ENCODE measurements around the gene TIGD3. TPM values are rescaled to one million over a fixed set of nuclear protein-coding genes. Genes with fewer than 3 reads are reported as not detected.

The TIGD3 gene
- 0.88 and 1.3 TPM in 2 replicates for total RNA-seq (2021; fragmentation: NEBNext Ultra II Directional; extraction: Animal tissue kit (Norgen Biotek cat#: 25700))
- 1.1 TPM in 2 replicates for polyA plus RNA-seq (2011; rRNA removed)
- 1.3 TPM for polyA plus RNA-seq (2011; cell fraction: cytosol; rRNA removed)
- polyA plus RNA-seq (2011; cell fraction: nucleus; rRNA removed): 1.4 TPM
- 0.97 to 1.5 TPM (median 1.1 TPM) in 4 replicates for polyA plus RNA-seq (2012, experiment 1 of 2)
- 1.4 TPM for polyA plus RNA-seq (2012, experiment 2 of 2)
- polyA plus RNA-seq (2013, experiment 1 of 2): 1.1 TPM
- 1.2 TPM for polyA plus RNA-seq (2013, experiment 2 of 2)
- polyA minus RNA-seq (2011; rRNA and poly(A)+ RNA removed): 0.61 and 0.88 TPM in 2 replicates
- polyA minus RNA-seq (2011; cell fraction: cytosol; rRNA and poly(A)+ RNA removed): 1.2 TPM
- polyA minus RNA-seq (2011; cell fraction: nucleus; rRNA and poly(A)+ RNA removed): 2.3 TPM
- long read RNA-seq, experiment 1, partial matches to known transcripts: 1 of 2 reads
- long read RNA-seq, experiment 1, other reads (novel, unspliced or antisense): 1 of 2 reads
- long read RNA-seq, experiment 2, partial matches to known transcripts: 0 of 1 reads
- long read RNA-seq, experiment 2, other reads (novel, unspliced or antisense): 1 of 1 reads

DNA sequence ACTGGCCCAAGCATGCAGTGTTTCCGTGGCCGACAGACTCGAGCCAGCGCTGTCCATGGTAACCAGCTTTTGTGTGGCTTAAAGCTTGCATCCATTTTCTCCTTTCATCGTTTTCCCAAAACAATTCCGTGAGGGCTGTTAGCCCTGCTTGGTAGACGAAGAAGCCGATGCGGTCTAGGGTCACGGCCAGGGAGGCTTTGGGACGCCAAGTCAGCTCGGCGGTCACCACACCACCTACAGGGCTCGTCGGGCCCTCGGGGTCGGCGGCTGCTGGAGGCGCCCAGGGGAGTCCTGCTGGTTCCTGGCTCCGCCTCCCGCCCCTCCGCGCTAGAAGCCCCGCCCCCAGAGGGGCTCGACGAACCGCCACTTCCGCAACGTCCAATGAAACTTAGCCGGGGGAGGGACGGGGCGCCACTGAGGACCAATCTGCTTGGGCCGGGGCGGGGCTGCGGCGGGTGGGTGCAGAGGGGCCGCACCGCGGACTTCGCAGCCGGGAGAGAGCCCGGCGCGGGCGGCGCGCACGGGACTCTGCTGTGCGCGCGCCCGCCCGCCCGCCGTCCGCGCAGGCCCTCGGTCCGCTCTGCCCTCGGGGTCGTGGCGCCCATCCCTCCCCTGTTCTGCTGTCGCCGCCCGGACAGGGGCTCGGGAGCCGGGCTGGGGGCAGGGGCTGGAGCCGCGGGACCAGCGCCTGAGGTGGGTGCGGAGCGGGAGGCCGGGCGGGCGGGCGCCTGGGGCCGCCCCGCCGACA is at the start of gene TIGD3:
Gene TIGD3 (plus strand): TSS at position 487 of the 748 bp plus-strand sequence. CDS start 1,058 bp downstream, outside the sequence.
- Histone ChIP-seq H3K27me3 (replicated peaks in 1 of 4; ENCODE audit: control insufficient read depth in 3 of 4, extremely low read depth in 1 of 4, insufficient read depth in 3 of 4, low read length in 3 of 4) (peaks cover 7 to 29% (median 19%) of the 10 kb centered on the region in 4 experiments), H3K27ac (ENCODE audit: low read depth, low read length) (no peak within 1 kb of the TSS), H2BK5ac (ENCODE audit: low read depth, low read length) (no peak within 1 kb of the TSS), H2BK15ac (ENCODE audit: low read length) (no peak within 1 kb of the TSS), H3K4me1 (replicated peaks in 1 of 4; ENCODE audit: control insufficient read depth in 3 of 4, insufficient read depth in 4 of 4, low read length in 3 of 4) (peaks cover 0 to 10% (median 3%) of the 10 kb centered on the region in 4 experiments; a peak in 5 of 7 replicates), H3K23ac (ENCODE audit: insufficient read length) (no peak within 1 kb of the TSS), H3K79me1 (ENCODE audit: low read depth, low read length) (no peaks in the 10 kb centered on the region), H4K8ac (ENCODE audit: extremely low read depth, insufficient read depth, low read length) (peak within 1 kb of the TSS; percentile 88), H3K9ac (replicated peaks in 1 of 4; ENCODE audit: extremely low read depth in 1 of 4, low read depth in 3 of 4, low read length in 3 of 4) (peak within 1 kb of the TSS in 3 of 4 experiments; percentile 15 to 48 (median 34); a peak in 4 of 7 replicates), H4K20me1 (replicated peaks in 1 of 2; ENCODE audit: control insufficient read depth in 1 of 2, insufficient read depth in 2 of 2, low read length in 2 of 2) (peaks cover 2 to 8% of the 10 kb centered on the region in 2 experiments), H2BK120ac (replicated peaks; ENCODE audit: low read depth, low read length) (no peak within 1 kb of the TSS), H3K9me3 (ENCODE audit: insufficient read depth in 2 of 2, low read depth in 1 of 2, low read length in 1 of 2) (no peaks in the 10 kb centered on the region), H3K18ac (ENCODE audit: extremely low read depth, low read length) (no peak within 1 kb of the TSS; the same call in 1 of the 2 replicates), H3K56ac (replicated peaks; ENCODE audit: insufficient read length, low read depth, low read length) (no peak within 1 kb of the TSS), H2BK12ac (ENCODE audit: low read depth, low read length) (0 out of 2 replicates have a peak within 1 kb of the TSS, but pooled peaks have one; percentile 63), H4K5ac (ENCODE audit: insufficient read length, low read depth, low read length) (no peak within 1 kb of the TSS), H3K79me2 (ENCODE audit: control insufficient read depth in 1 of 2, insufficient read depth in 2 of 2, low read length in 2 of 2) (no peaks in the 10 kb centered on the region), H2AK5ac (ENCODE audit: low read depth, low read length) (no peak within 1 kb of the TSS), H3K23me2 (ENCODE audit: low read depth, low read length) (peaks cover 9% of the 10 kb centered on the region), H3K4me2 (ENCODE audit: insufficient read depth in 1 of 2, low read depth in 2 of 2, low read length in 2 of 2) (peak within 1 kb of the TSS; percentile 90 to 100), H2BK20ac (ENCODE audit: low read length) (no peak within 1 kb of the TSS), H2AFZ (ENCODE audit: low read length) (peak within 1 kb of the TSS; percentile 72), H3K36me3 (ENCODE audit: control insufficient read depth in 2 of 4, insufficient read depth in 4 of 4, low read length in 3 of 4) (peaks cover 11 to 33% (median 18%) of the 10 kb centered on the region in 4 experiments; a peak in 7 of 8 replicates), H3K4me3 (ENCODE audit: extremely low read depth in 1 of 4, insufficient read depth in 2 of 4, low read depth in 3 of 4, low read length in 4 of 4) (peak within 1 kb of the TSS; percentile 65 to 90 (median 78)), H3K14ac (ENCODE audit: insufficient read length) (no peak within 1 kb of the TSS), H3K4ac (replicated peaks; ENCODE audit: insufficient read length, low read depth, low read length) (no peak within 1 kb of the TSS), H4K91ac (replicated peaks; ENCODE audit: insufficient read length, low read length) (no peak within 1 kb of the TSS)
- 1% methylated on average over 18 of the region's 79 CpGs; no CpG with 5 or more reads in 1 of the 2 experiments for WGBS, 2 experiments (ENCODE audit: extremely low coverage in 1 of 2, insufficient coverage in 1 of 2, insufficient read length in 1 of 2, insufficient replicate concordance in 2 of 2, low coverage in 1 of 2, low lambda C conversion rate in 2 of 2, missing lambda C conversion rate in 1 of 2)
- CTCF ChIA-PET (ENCODE audit: partially characterized antibody): interaction anchor here (0.6 to 3.9 kb wide), 14 partner anchors 10 to 539 kb away, joined by 3 to 24 read pairs (median 3); partner anchors contain the start of gene DPF2
- DNase-seq (ENCODE audit: low read depth in 1 of 2, low spot score in 2 of 2) (peak; percentile 85 to 98), FAIRE-seq (peak; percentile 36)
- POLR2A ChIA-PET (ENCODE audit: partially characterized antibody): interaction anchor here (0.6 to 4.0 kb wide), 24 partner anchors 9 to 1115 kb away, joined by 3 to 21 read pairs (median 4); partner anchors contain the start of genes CAPN1, CDC42EP2, DPF2 and MALAT1
- TF ChIP-seq RAD21 (IDR thresholded peaks at IDR 0.05 in 1 of 2, conservative IDR thresholded peaks at IDR 0.05 in 1 of 2; ENCODE audit: low read depth in 2 of 2, low read length in 2 of 2) (no peak), EGR1 (IDR thresholded peaks at IDR 0.05; ENCODE audit: borderline replicate concordance, low read depth, low read length) (no peak), ASH2L (IDR thresholded peaks at IDR 0.05; ENCODE audit: low read length) (no peak), SAP30 (IDR thresholded peaks at IDR 0.05; ENCODE audit: insufficient read depth, insufficient replicate concordance, low read length) (no peak), HDAC6 (IDR thresholded peaks at IDR 0.05; ENCODE audit: low read depth, low read length) (no peak), BCL11A (IDR thresholded peaks at IDR 0.05; ENCODE audit: low read depth in 2 of 2, low read length in 2 of 2) (no peak), ZNF274 (IDR thresholded peaks at IDR 0.05; ENCODE audit: borderline replicate concordance, extremely low read depth, low read length) (no peak)
- TF ChIP-seq, protein P1, sequence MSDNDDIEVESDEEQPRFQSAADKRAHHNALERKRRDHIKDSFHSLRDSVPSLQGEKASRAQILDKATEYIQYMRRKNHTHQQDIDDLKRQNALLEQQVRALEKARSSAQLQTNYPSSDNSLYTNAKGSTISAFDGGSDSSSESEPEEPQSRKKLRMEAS (IDR thresholded peaks at IDR 0.05): peak; percentile 36; the same call in 1 of the 2 replicates

All from H1 (cell line).